ENCODE data around the gene OR4E1.

Gene OR4E1

DNA sequence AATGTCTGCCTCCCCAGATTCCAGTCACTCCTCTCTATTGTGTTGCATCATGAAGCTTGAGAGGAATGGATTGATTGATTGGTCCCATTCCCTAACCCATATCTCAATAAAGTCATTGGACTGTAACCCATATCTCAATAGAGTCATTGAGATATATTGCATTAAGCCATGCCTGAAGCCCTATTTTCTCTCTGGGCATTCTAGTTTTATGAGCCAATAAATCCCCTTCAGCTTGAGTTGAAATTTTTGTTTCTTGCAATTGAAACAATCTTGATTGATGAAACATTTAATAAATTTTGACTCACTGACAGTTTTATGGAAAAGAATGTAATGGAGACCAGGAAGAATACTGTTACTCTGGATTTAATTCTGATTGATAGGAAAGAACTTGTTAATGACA is 20.8 kb upstream of the OR4E1 start:
- Histone ChIP-seq H3K9ac (ENCODE audit: low read length) (no peak overlapping the region), H3K36me3 (ENCODE audit: insufficient read depth, low read length) (no peaks in the 10 kb centered on the region), H3K27me3 (ENCODE audit: insufficient read depth, low read length) (no peaks in the 10 kb centered on the region), H2AFZ (ENCODE audit: low read length) (no peak overlapping the region), H3K9me2 (ENCODE audit: low read depth, low read length) (no peaks in the 10 kb centered on the region), H3K9me3 (ENCODE audit: low read length) (no peaks in the 10 kb centered on the region), H3K79me2 (ENCODE audit: insufficient read depth, low read length) (no peaks in the 10 kb centered on the region), H3F3A (ENCODE audit: insufficient read depth, low read length) (no peaks in the 10 kb centered on the region), H3K27ac (ENCODE audit: low read depth, low read length, poor library complexity, severe bottlenecking) (no peak overlapping the region), H3K4me3 (ENCODE audit: low read depth, low read length, poor library complexity, severe bottlenecking) (no peak overlapping the region), H3K4me1 (ENCODE audit: insufficient read depth, low read length, severe bottlenecking) (no peaks in the 10 kb centered on the region), H3K4me2 (ENCODE audit: low read length) (no peak overlapping the region), H4K20me1 (ENCODE audit: insufficient read depth, low read length) (no peaks in the 10 kb centered on the region)
- no peak for TF ChIP-seq EZH2 (IDR thresholded peaks at IDR 0.05; ENCODE audit: borderline replicate concordance, low read length)
- TF ChIP-seq, protein P1, sequence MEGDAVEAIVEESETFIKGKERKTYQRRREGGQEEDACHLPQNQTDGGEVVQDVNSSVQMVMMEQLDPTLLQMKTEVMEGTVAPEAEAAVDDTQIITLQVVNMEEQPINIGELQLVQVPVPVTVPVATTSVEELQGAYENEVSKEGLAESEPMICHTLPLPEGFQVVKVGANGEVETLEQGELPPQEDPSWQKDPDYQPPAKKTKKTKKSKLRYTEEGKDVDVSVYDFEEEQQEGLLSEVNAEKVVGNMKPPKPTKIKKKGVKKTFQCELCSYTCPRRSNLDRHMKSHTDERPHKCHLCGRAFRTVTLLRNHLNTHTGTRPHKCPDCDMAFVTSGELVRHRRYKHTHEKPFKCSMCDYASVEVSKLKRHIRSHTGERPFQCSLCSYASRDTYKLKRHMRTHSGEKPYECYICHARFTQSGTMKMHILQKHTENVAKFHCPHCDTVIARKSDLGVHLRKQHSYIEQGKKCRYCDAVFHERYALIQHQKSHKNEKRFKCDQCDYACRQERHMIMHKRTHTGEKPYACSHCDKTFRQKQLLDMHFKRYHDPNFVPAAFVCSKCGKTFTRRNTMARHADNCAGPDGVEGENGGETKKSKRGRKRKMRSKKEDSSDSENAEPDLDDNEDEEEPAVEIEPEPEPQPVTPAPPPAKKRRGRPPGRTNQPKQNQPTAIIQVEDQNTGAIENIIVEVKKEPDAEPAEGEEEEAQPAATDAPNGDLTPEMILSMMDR (IDR thresholded peaks at IDR 0.05; ENCODE audit: low read length) = no peak

DNA sequence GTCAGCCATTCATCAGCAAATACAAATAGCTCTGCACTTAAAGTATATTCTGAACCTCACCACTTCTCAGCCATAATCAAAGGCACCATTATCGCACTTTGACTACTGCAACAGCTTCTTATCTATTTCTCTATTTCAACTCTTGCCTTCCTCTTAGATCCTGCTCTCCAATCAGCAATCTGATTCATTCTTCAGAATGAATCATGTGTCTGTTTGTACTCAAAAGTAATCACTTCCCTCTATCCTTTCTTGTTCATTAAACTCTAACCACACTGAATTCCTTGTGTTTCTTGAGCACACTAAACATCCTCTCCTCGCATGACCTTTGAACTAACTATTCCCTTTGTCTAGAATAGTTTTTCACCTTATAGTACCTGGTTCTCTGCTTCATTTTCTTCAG is 12.8 kb upstream of the OR4E1 start:
- H3K79me2 ChIP-seq (ENCODE audit: insufficient read depth, low read length) = no peaks in the 10 kb centered on the region
- H4K20me1 ChIP-seq (ENCODE audit: insufficient read depth, low read length) = no peaks in the 10 kb centered on the region
- no peak overlapping the region for H3K4me2 ChIP-seq (ENCODE audit: low read length)
- H3K36me3 ChIP-seq (ENCODE audit: insufficient read depth, low read length) = no peaks in the 10 kb centered on the region
- TF ChIP-seq EZH2 (IDR thresholded peaks at IDR 0.05; ENCODE audit: borderline replicate concordance, low read length) = no peak
- TF ChIP-seq, protein P1 (IDR thresholded peaks at IDR 0.05; ENCODE audit: low read length) = no peak
- H3K9me2 ChIP-seq (ENCODE audit: low read depth, low read length) = no peaks in the 10 kb centered on the region
- no peak overlapping the region for H3K27ac ChIP-seq (ENCODE audit: low read depth, low read length, poor library complexity, severe bottlenecking)
- no peaks in the 10 kb centered on the region for H3K4me1 ChIP-seq (ENCODE audit: insufficient read depth, low read length, severe bottlenecking)
- no peaks in the 10 kb centered on the region for H3K27me3 ChIP-seq (ENCODE audit: insufficient read depth, low read length)
- H3K9me3 ChIP-seq (ENCODE audit: low read length) = no peaks in the 10 kb centered on the region
- H2AFZ ChIP-seq (ENCODE audit: low read length) = no peak overlapping the region
- H3K9ac ChIP-seq (ENCODE audit: low read length) = no peak overlapping the region
- no peak overlapping the region for H3K4me3 ChIP-seq (ENCODE audit: low read depth, low read length, poor library complexity, severe bottlenecking)
- no peaks in the 10 kb centered on the region for H3F3A ChIP-seq (ENCODE audit: insufficient read depth, low read length)

DNA sequence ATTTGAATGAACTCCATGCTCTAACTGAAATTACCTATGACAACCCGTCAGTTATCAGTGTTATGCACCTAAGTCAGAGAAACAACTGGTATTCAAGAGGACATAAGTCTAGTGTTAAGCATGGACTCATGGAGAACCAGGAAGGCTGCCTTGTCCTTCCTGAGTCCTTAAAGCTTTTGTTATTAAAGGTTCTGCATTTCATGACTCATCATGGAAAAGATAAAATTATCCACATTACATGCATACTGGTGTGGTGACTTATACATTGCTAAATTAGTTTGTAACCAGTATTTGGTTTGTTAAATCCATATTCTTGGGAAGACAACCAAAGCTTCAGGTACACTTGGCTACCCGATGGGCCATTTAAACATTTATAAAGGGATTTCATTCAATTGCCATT is 6.5 kb upstream of the OR4E1 start:
- Histone ChIP-seq H4K20me1 (ENCODE audit: insufficient read depth, low read length) (no peaks in the 10 kb centered on the region), H3K4me3 (ENCODE audit: low read depth, low read length, poor library complexity, severe bottlenecking) (no peak overlapping the region), H3K79me2 (ENCODE audit: insufficient read depth, low read length) (no peaks in the 10 kb centered on the region), H3F3A (ENCODE audit: insufficient read depth, low read length) (no peaks in the 10 kb centered on the region), H3K36me3 (ENCODE audit: insufficient read depth, low read length) (no peaks in the 10 kb centered on the region), H3K9ac (ENCODE audit: low read length) (no peak overlapping the region), H3K4me1 (ENCODE audit: insufficient read depth, low read length, severe bottlenecking) (no peaks in the 10 kb centered on the region), H3K4me2 (ENCODE audit: low read length) (no peak overlapping the region), H3K9me2 (ENCODE audit: low read depth, low read length) (no peaks in the 10 kb centered on the region), H3K9me3 (ENCODE audit: low read length) (no peaks in the 10 kb centered on the region), H2AFZ (ENCODE audit: low read length) (no peak overlapping the region), H3K27ac (ENCODE audit: low read depth, low read length, poor library complexity, severe bottlenecking) (no peak overlapping the region), H3K27me3 (ENCODE audit: insufficient read depth, low read length) (no peaks in the 10 kb centered on the region)
- TF ChIP-seq, protein P1 (IDR thresholded peaks at IDR 0.05; ENCODE audit: low read length) = no peak
- TF ChIP-seq EZH2 (IDR thresholded peaks at IDR 0.05; ENCODE audit: borderline replicate concordance, low read length) = no peak
